ENCODE results near the gene SNX5. TPM values are rescaled to one million over a fixed set of nuclear protein-coding genes. Genes with fewer than 3 reads are reported as not detected.

SNX5 gene
- total RNA-seq, result 10 to 100 TPM; 41.6 to 59.1 (median 47.3) TPM
- 10 to 100 TPM; 29.0 to 55.5 TPM for polyA plus RNA-seq
- long read RNA-seq, donor 1, transcript SNX5-201 (13 exons, 2,270 nt), result major isoform, 46 of 67 reads
- long read RNA-seq, donor 1, partial matches to known transcripts, result 9 of 67 reads
- long read RNA-seq, donor 1, other reads (novel, unspliced or antisense), result 9 of 67 reads
- long read RNA-seq, donor 2, transcript SNX5-201 (13 exons, 2,270 nt), result major isoform, 72 of 93 reads
- long read RNA-seq, donor 2, partial matches to known transcripts, result 11 of 93 reads
- long read RNA-seq, donor 2, other reads (novel, unspliced or antisense), result 7 of 93 reads
- long read RNA-seq, donor 3, transcript SNX5-202 (14 exons, 2,288 nt), result minor isoform, 17 of 120 reads
- long read RNA-seq, donor 3, transcript SNX5-201 (13 exons, 2,270 nt), result major isoform, 57 of 120 reads
- long read RNA-seq, donor 3, partial matches to known transcripts, result 33 of 120 reads
- long read RNA-seq, donor 3, other reads (novel, unspliced or antisense), result 9 of 120 reads

DNA sequence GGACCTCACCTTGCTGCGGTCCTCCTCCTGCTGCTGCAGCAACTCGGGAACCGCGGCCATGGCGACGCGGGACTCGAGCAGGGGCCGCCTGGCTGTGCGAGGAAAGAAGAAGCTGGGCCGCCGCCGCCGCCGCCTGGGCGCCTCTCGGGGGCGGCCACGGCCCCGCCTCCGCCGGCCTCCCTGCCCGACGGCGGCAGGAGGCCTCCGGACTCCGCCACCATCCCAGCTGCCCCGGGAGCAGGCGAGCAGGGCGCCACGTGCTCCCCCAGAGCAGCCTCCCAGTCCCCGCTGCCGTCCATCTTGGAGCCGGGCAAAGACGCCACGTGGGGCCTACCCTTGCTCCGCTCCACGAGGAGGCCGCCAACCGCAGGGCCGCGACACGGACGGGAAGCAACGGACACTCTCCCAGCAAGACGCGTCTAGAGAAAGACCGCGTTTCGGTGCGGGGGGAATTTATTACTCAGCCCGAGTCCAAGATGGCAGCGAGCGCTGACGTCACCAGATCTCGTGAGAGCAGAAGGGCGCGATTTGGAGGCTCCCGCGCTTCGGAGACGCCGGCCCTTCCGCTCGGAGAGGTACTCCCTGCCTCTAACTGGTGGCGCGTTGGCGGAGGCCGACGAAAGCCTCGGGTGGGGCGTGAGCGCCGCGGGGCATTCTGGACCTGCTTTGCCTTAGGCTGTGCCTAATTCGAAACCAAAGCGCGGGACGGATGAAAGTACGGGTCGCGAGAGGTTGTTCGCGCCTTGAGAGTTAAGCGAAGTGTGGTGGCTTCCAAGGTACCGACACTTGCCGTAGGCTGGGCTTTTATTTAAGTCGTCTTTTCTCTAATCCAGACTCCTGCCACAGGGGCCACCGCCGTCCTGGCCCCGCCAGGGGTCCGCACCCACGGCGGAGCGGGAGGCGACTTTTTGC lies at the start of gene SNX5, which contains the start of gene MGME1:
TSS of gene SNX5 (minus strand) at position 429 of the 912 bp plus-strand sequence. CDS start at position 60, 369 bp downstream.
TSS of gene MGME1 (plus strand) at position 653 of the 912 bp plus-strand sequence. CDS start 842 bp downstream, outside the sequence.
- peak within 1 kb of the TSS; percentile 89 to 99 (median 96) for H3K27ac ChIP-seq
- intact Hi-C loops (cut with DNase I), result loop anchor here in 3 of 10 donors (2.0 to 10.0 kb wide), 3 partner anchors 74 to 398 kb away; partner anchors contain the start of genes DSTN (in 1 of the 3) and RRBP1 (in 1 of the 3)
- H3K4me1 ChIP-seq, result peaks cover 0 to 80% (median 77%) of the 10 kb centered on the region in 9 donors
- DNase-seq (peak; percentile 100), ATAC-seq (peak; percentile 95 to 99 (median 98))
- no peaks in the 10 kb centered on the region for H3K27me3 ChIP-seq
- no peaks in the 10 kb centered on the region for H3K9me3 ChIP-seq
- peak within 1 kb of the TSS; percentile 75 to 97 (median 92) for H3K4me3 ChIP-seq
- 0% methylated on average over 86 to 95 of the region's 96 CpGs for WGBS, 2 donors
- peaks cover 0 to 4% (median 0%) of the 10 kb centered on the region in 9 donors for H3K36me3 ChIP-seq
- TF ChIP-seq, protein P1, sequence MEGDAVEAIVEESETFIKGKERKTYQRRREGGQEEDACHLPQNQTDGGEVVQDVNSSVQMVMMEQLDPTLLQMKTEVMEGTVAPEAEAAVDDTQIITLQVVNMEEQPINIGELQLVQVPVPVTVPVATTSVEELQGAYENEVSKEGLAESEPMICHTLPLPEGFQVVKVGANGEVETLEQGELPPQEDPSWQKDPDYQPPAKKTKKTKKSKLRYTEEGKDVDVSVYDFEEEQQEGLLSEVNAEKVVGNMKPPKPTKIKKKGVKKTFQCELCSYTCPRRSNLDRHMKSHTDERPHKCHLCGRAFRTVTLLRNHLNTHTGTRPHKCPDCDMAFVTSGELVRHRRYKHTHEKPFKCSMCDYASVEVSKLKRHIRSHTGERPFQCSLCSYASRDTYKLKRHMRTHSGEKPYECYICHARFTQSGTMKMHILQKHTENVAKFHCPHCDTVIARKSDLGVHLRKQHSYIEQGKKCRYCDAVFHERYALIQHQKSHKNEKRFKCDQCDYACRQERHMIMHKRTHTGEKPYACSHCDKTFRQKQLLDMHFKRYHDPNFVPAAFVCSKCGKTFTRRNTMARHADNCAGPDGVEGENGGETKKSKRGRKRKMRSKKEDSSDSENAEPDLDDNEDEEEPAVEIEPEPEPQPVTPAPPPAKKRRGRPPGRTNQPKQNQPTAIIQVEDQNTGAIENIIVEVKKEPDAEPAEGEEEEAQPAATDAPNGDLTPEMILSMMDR (IDR thresholded peaks at IDR 0.05), result peak in 2 of 9 donors; percentile 10 to 20

DNA sequence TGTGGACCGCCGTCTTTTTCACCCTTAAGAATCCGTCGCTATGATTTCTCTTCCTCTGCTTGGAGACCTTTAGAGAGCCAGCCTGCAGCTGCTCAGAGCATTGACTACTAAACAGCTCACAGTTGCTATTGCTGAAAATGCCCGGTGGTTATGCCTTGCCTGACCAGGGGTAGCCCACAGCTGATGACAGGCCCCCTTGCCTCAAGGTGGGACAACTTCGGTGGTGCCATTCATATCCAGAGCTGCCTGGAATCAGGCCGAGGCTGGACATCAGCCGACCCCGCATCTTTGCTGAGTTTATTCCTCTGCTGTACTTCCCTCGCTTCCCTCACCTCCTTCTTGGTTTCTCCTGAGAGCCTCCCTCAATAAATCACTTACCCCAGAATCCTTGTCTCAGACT lies 49.5 kb upstream of the SNX5 start:
- Histone ChIP-seq H3K4me3 (no peak overlapping the region), H3K27me3 (peaks cover 0 to 9% (median 0%) of the 10 kb centered on the region in 7 donors), H3K27ac (no peak overlapping the region), H3K36me3 (no peaks in the 10 kb centered on the region), H3K4me1 (no peaks in the 10 kb centered on the region), H3K9me3 (no peaks in the 10 kb centered on the region)
- TF ChIP-seq, protein P1 (IDR thresholded peaks at IDR 0.05), result no peak
- WGBS, 2 donors, result 81 to 85% methylated on average over 10 of the region's 10 CpGs
- no peak for DNase-seq
- ATAC-seq, result no peak
- intact Hi-C loops (cut with DNase I), result no loop called here

GRCh38 chr20:18016772-18017171 lies 48.2 kb upstream of the SNX5 start:
- no peaks in the 10 kb centered on the region for H3K9me3 ChIP-seq
- TF ChIP-seq, protein P1 (IDR thresholded peaks at IDR 0.05), result no peak
- H3K36me3 ChIP-seq, result no peaks in the 10 kb centered on the region
- H3K27ac ChIP-seq, result no peak overlapping the region
- no peak for DNase-seq
- intact Hi-C loops (cut with DNase I), result no loop called here
- 82 to 84% methylated on average over 3 of the region's 3 CpGs for WGBS, 2 donors
- ATAC-seq, result no peak
- no peak overlapping the region for H3K4me3 ChIP-seq
- H3K27me3 ChIP-seq, result peaks cover 0 to 9% (median 0%) of the 10 kb centered on the region in 7 donors
- no peaks in the 10 kb centered on the region for H3K4me1 ChIP-seq

- 85% methylated on average over 6 of the region's 6 CpGs for WGBS, 2 donors
- TF ChIP-seq, protein P1 (IDR thresholded peaks at IDR 0.05), result no peak
- Histone ChIP-seq H3K4me1 (no peaks in the 10 kb centered on the region), H3K9me3 (no peaks in the 10 kb centered on the region), H3K27ac (no peak overlapping the region), H3K36me3 (no peaks in the 10 kb centered on the region), H3K4me3 (no peak overlapping the region), H3K27me3 (peaks cover 0 to 3% (median 0%) of the 10 kb centered on the region in 7 donors)
- DNase-seq (no peak), ATAC-seq (no peak)
- intact Hi-C loops (cut with DNase I), result loop anchor here in 1 of 10 donors (5.0 kb wide), 1 partner anchor 1443 kb away; no protein-coding TSS in a partner anchor
Measured at GRCh38 chr20:18014411-18014810, 45.8 kb upstream of the SNX5 start.
